ENCODE results near the gene PRKACA. TPM values are rescaled to one million over a fixed set of nuclear protein-coding genes. Genes with fewer than 3 reads are reported as not detected.

The PRKACA gene
- total RNA-seq, 1 experiment from 2014 or later = 56.7 TPM

DNA sequence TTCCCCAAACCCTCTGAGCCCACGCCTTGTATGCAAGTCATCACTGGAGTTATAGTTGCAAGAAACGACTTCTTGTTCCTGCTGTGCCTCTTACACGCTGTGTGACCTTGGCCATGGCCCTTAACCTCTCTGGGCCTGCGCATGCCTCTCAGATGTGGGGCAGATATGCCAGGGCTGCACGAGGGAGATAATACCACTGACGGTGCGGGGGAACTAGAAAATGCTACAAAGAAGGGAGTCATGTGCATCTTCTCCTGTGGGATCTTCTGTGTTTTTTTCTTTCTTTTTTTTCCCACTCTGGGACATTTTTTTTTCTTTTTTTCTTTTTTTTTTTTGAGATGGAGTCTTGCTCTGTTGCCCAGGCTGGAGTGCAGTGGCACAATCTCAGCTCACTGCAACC is 22.7 kb downstream of the PRKACA start:
- peaks cover 8% of the 10 kb centered on the region for H3K9me3 ChIP-seq (ENCODE audit: low read depth, low read length, poor library complexity, severe bottlenecking)
- DNase-seq (ENCODE audit: low spot score) = no peak
- intact Hi-C loops (cut with micrococcal nuclease; ENCODE audit: unreplicated experiment) = no loop called here
- CTCF ChIA-PET = no interaction called here
- H3K27ac ChIP-seq (ENCODE audit: low read depth, low read length, poor library complexity, severe bottlenecking) = no peak overlapping the region
- TF ChIP-seq EZH2 (IDR thresholded peaks at IDR 0.05; ENCODE audit: borderline replicate concordance, low read depth, low read length, poor library complexity, severe bottlenecking) = no peak
- TF ChIP-seq CTCF (conservative IDR thresholded peaks at IDR 0.05; ENCODE audit: low read depth, low read length) = no peak
- no peaks in the 10 kb centered on the region for H3K27me3 ChIP-seq (replicated peaks; ENCODE audit: insufficient read depth, low read depth, low read length, poor library complexity)
- BruUV-seq (replicated peaks) = no TSS peak
- H3K36me3 ChIP-seq (ENCODE audit: insufficient read depth, low read length, poor library complexity, severe bottlenecking) = peaks cover 4% of the 10 kb centered on the region
- POLR2A ChIA-PET (ENCODE audit: low non-redundant PET) = no interaction called here
- H3K4me3 ChIP-seq (ENCODE audit: low read depth, low read length, poor library complexity, severe bottlenecking) = no peak overlapping the region
- no peaks in the 10 kb centered on the region for H3K4me1 ChIP-seq (ENCODE audit: insufficient read depth, low read length, poor library complexity, severe bottlenecking)

- intact Hi-C loops (cut with micrococcal nuclease; ENCODE audit: unreplicated experiment) = no loop called here
Measured at GRCh38 chr19:14093117-14093823, 24.3 kb downstream of the PRKACA start.

DNA sequence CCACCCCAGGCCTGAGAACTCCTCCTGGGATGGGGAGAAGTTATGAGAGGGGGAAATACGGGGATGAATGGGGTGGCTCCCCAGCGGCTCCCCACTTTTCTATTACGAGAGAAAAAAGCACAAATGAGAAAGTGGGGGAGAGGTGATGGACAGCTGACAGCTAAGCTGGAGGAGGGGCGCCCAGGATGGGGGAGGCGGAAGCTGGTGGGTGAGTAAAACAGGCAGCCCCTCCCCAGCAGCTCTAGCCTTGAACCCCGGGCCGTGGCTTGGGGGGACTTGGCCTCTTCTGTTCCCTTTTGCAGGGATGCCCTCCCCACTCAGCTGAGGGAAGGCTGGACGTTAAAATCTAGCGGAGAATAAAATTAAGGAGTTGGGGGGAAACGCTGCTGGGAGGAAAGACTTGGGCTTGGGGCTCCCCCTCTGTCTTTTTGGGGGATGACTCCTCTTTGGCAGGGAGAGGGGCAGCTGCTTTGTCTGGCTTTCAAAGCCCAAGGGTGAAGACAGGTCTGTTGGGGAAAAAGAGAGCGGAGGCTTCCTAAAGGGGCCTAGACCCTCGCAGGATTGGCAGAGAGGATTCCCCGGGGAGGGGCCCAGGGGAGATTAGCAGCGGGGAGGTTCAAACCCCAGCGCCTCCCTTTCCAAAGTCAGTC is 25.6 kb downstream of the PRKACA start:
- intact Hi-C loops (cut with micrococcal nuclease; ENCODE audit: unreplicated experiment) = no loop called here
- H3K9me3 ChIP-seq (ENCODE audit: low read depth, low read length, poor library complexity, severe bottlenecking) = peaks cover 8% of the 10 kb centered on the region
- H3K27ac ChIP-seq (ENCODE audit: low read depth, low read length, poor library complexity, severe bottlenecking) = peak overlapping the region; percentile 90
- ChIA-PET POLR2A (ENCODE audit: low non-redundant PET) (no interaction called here), CTCF (interaction anchor here (0.7 kb wide), 1 partner anchor 1339 kb away, joined by 3 read pairs; no protein-coding TSS in a partner anchor)
- peaks cover 12% of the 10 kb centered on the region for H3K36me3 ChIP-seq (ENCODE audit: insufficient read depth, low read length, poor library complexity, severe bottlenecking)
- TSS peak; percentile 66 for BruUV-seq (replicated peaks)
- peak overlapping the region; percentile 84 for H3K4me3 ChIP-seq (ENCODE audit: low read depth, low read length, poor library complexity, severe bottlenecking)
- peak; percentile 50 for DNase-seq (ENCODE audit: low spot score)
- H3K4me1 ChIP-seq (ENCODE audit: insufficient read depth, low read length, poor library complexity, severe bottlenecking) = no peaks in the 10 kb centered on the region
- H3K27me3 ChIP-seq (replicated peaks; ENCODE audit: insufficient read depth, low read depth, low read length, poor library complexity) = no peaks in the 10 kb centered on the region
- no peak for TF ChIP-seq EZH2 (IDR thresholded peaks at IDR 0.05; ENCODE audit: borderline replicate concordance, low read depth, low read length, poor library complexity, severe bottlenecking)

More at GRCh38 chr19:14093117-14093823, 24.3 kb downstream of the PRKACA start:
- Histone ChIP-seq H3K27ac (ENCODE audit: low read depth, low read length, poor library complexity, severe bottlenecking) (no peak overlapping the region), H3K4me1 (ENCODE audit: insufficient read depth, low read length, poor library complexity, severe bottlenecking) (no peaks in the 10 kb centered on the region), H3K9me3 (ENCODE audit: low read depth, low read length, poor library complexity, severe bottlenecking) (peaks cover 8% of the 10 kb centered on the region), H3K27me3 (replicated peaks; ENCODE audit: insufficient read depth, low read depth, low read length, poor library complexity) (no peaks in the 10 kb centered on the region), H3K36me3 (ENCODE audit: insufficient read depth, low read length, poor library complexity, severe bottlenecking) (peaks cover 13% of the 10 kb centered on the region), H3K4me3 (ENCODE audit: low read depth, low read length, poor library complexity, severe bottlenecking) (no peak overlapping the region)
- BruUV-seq (replicated peaks) = no TSS peak
- POLR2A ChIA-PET (ENCODE audit: low non-redundant PET) = no interaction called here
- DNase-seq (ENCODE audit: low spot score) = no peak
- TF ChIP-seq CTCF (conservative IDR thresholded peaks at IDR 0.05; ENCODE audit: low read depth, low read length) = no peak
- TF ChIP-seq EZH2 (IDR thresholded peaks at IDR 0.05; ENCODE audit: borderline replicate concordance, low read depth, low read length, poor library complexity, severe bottlenecking) = no peak
- CTCF ChIA-PET = no interaction called here

Data from A673 (cell line).